Inferior parietal cortex (tissue), 1 donor: Measurements from ENCODE around the gene SET.
"Not testable (repeated sequence)": the region's sequence is repeated elsewhere in the genome, so short reads cannot be mapped to it uniquely, and the experiment has no call there.

Experiments
- DNase-seq: peaks from one replicate; pipeline ENCODE4 v3.0.0-alpha.2; 2016; ENCODE audit errors: extremely low spot score

Gene SET

GRCh38 chr9:128687453-128687852 is 1.6 kb upstream of the SET start:
- DNase-seq = no peak

- no peak for DNase-seq
These were observed 312 bp downstream of the SET start for GRCh38 chr9:128689293-128689774.

DNA sequence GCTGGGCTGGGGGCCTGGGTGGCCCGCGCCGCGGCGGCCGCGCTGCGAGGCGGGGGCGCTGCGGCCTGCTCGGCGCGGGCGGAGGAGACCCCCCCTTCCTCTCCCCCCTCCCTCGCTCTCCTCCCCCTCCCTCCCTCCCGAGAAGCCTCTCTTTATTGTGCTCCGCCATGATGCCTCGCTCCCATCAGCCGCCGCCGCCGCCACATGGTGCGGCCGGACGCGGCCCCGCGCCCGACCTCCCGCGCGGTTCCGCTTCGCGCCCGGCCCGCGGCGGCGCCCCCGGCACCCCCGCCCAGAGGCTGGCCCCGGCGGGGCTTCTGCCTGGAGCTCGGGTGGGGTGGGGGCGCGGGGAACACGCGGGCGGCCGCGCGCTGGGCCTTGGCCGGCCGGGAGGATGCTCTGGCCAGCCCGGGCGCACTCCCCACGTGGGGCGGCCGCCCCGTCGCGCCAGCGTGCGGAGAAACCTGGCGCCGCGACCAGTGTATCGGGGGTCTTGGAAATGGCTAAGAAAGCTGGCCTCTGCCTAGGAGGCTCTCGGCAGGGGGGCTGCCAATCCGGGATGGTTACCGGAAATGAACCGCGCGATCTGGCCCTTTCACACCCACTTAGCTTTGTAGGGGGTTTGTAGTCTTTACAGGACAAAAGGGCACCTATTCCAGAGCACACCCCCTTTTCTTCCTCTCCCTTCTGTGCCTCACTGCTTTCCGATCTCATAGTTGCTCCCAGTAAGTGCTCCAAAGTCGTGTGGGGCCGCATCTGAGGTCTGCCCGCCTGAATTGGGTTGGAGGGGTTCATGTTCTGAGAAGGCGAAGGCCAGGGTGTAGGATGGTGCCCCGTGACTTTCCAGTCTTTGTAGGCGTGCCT is 1.0 kb downstream of the SET start:
- DNase-seq = no peak

- DNase-seq = no peak
These were observed 1.6 kb downstream of the SET start for GRCh38 chr9:128690684-128691034.

- DNase-seq = not testable (repeated sequence)
These were observed 4.7 kb downstream of the SET start for GRCh38 chr9:128693738-128694137.

- no peak for DNase-seq
These were observed 5.3 kb downstream of the SET start for GRCh38 chr9:128694344-128694743.

DNA sequence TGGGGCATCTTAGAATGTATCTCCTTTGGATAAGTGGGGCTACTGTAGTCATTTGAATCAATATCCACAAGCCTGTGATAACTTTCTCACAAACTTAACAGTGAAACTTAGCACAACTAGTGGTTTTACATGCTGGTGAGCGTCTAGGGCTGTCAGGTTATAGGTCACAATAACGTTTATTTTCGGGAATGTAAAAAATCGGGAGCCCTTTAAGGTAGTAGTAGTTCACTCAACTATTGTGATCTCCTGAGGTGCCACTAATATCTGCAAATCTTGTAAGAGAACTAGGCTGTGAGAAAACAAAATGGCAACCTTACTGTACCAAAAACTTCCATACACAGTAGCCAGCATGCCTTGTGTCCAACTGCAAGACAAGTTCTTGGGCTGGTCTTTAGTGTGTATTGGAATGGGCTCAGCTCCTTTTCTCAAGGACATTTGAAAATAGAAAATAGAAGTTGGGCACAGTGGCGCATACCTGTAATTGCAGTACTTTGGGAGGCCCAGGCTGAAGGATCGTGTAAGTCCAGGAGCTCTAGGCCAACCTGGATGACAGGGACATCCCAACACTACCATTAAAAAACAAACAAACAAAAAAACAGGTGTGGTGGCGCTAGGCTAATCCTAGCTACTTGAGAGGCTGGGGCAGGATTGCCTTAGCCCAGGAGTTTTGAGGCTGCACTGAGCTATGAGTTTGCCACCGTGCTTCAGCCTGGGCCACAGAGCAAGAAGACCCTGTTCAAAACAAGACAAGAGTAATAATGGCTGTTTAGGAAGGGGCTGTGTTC is 8.1 kb downstream of the SET start:
- DNase-seq = no peak

GRCh38 chr9:128699096-128699795 is 10.2 kb downstream of the SET start:
- DNase-seq = not testable (repeated sequence)

- DNase-seq = no peak
These were observed 12.3 kb downstream of the SET start for GRCh38 chr9:128701227-128701854.

- DNase-seq = peak; percentile 74
These were observed 13.5 kb downstream of the SET start, which contains the start of gene PKN3 for GRCh38 chr9:128702445-128702948. PKN3 (plus strand) TSS chr9:128702503; CDS start chr9:128702916, 413 bp downstream.

DNA sequence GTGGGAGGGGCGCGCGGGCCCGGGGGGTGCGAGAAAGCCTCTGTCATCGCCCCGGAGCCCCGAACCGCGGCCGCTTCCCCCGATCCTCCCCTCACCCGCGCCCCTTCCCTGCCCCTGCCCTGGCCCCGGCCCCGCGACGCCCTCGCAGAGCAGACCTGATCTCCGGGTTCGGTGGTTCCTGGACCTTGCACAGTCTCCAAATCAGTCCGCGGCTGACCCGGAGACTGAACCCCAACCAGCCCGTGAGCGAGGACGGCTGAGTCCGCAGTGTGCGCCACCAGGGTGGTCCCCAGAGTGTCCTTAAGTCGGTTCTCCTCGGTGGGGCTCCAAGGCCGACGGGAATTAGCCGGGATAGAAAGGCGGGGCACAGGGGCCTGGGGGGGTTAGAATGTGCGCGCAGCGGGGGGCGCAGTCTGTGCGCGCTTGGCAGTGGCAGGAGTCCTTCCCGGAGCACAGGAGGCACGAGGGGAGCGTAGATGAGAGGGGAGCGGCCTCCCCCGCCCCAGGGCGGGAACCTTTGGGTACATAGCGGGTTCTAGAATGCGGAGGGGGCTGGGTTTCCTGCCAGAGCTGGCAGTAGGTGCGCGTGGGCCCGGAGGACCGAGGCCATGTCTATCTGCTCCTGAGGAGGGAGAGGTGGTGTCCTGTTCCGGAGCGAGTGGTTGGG is 14.1 kb downstream of the SET start:
- no peak for DNase-seq

DNA sequence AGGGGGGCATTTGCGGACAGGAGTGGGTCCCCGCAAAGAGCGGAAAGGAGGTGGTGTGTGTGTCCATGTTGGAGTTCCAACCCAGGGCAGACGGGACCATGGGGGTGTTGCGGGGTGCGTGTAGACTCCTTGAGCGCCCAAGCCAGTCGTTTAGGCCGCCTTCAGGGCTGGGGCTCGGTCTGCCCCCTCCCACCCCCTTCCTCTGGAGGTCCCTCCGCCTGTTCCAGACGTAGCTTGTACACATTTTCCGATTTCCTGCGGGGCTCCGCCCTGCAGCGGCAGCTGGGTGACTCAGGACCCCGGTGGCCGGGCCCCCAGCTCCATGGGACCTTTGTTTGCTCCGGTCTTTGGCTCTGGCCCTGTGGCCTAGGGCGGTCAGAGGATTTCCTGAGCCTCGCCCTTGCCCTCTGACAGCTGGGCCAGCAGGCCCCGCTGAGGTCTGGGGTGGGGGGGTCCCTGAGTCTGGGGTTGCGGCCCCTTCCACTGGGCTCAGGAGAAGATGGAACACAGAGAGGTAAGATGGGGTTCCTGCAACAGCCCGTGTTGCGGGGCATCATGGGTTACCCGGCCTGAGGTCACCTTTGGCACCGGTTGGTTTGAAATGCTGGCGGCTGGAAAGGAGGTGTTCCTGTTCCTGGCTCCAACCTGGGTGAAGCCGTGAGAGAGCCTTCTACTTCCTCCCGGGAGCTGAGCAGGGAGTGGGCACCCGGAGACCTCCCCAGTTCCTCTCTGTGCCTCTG is 14.8 kb downstream of the SET start:
- no peak for DNase-seq

DNA sequence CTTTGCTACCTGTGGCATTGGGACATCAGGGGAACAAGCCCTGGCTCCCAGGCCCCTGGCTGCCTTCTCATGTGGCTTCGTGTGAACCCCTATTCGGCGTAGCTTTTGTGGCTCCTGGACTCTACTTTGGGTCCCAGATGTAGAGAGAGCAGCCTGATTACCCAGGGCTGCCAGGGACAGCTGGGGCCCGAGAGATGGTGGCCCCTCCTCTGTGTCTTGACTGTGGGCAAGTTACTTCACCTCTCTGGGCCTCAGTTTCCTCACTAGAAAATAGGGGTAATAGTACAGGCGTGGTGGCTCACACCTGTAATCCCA is 15.3 kb downstream of the SET start:
- DNase-seq = no peak

- no peak for DNase-seq
These were observed 16.3 kb downstream of the SET start for GRCh38 chr9:128705051-128705965.

DNA sequence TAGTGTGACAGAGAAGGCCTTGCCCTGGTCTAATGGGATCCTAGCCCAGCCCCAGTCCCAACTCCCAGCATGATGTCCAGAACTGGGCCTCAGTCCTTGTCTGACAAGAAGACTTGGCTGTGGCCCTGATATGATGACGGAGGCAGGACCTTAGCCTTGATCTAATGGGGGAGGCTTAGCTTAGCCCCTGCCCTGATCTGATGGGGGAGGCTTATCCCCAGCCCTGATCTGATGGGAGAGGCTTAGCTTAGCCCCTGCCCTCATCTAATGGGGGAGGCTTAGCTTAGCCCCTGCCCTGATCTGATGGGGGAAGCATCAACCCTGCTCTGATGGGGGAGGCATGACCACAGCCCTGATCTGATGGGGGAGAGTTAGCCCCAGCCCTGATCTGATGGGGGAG is 17.0 kb downstream of the SET start:
- DNase-seq = no peak

DNA sequence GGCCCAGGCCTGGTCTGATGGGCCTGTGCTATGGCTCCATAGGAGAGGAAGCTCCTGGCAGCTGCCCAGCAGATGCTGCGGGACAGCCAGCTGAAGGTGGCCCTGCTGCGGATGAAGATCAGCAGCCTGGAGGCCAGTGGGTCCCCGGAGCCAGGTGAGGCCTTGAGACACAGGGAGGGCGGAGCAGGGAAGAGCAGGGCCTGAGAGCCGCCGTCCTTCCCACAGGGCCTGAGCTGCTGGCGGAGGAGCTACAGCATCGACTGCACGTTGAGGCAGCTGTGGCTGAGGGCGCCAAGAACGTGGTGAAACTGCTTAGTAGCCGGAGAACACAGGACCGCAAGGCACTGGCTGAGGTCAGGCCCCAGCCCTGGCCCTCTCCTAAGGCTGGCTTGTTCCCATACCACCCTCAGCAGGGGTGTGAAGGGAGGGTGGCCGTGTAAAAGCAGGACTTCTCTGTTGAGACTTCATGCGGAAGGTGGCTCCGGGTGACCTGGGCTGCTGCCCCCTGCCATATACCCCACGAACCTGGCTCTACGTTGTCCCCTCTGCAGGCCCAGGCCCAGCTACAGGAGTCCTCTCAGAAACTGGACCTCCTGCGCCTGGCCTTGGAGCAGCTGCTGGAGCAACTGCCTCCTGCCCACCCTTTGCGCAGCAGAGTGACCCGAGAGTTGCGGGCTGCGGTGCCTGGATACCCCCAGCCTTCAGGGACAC is 17.8 kb downstream of the SET start:
- no peak for DNase-seq

- no peak for DNase-seq
These were observed 18.4 kb downstream of the SET start for GRCh38 chr9:128707446-128707845.
